ENCODE data around the gene ACTL7B.

Gene ACTL7B

GRCh38 chr9:108811944-108812343, 43.8 kb downstream of the ACTL7B start:
- peak; percentile 44; the same call in 1 of the 2 replicates for TF ChIP-seq EGR2 (tag by site-specific recombination; IDR thresholded peaks at IDR 0.05; ENCODE audit: low read depth)
- TF ChIP-seq ZNF394 (tag by site-specific recombination; IDR thresholded peaks at IDR 0.05; ENCODE audit: borderline replicate concordance), result no peak
- TF ChIP-seq ZNF398 (tag by site-specific recombination; IDR thresholded peaks at IDR 0.05), result 0 out of 2 replicates have a peak, but pooled peaks have one; percentile 16
- CTCF ChIA-PET, result interaction anchor here (0.6 kb wide), 1 partner anchor 1217 kb away, joined by 3 read pairs; no protein-coding TSS in a partner anchor
- Histone ChIP-seq H3K36me3 (ENCODE audit: control insufficient read depth in 2 of 2, insufficient read depth in 1 of 2, low read length in 2 of 2) (no peaks in the 10 kb centered on the region), H3K4me3 (ENCODE audit: low read depth, low read length) (no peak overlapping the region), H3K4me1 (ENCODE audit: control insufficient read depth, insufficient read depth, low read length) (no peaks in the 10 kb centered on the region), H3K9me3 (ENCODE audit: control insufficient read depth, insufficient read depth, low read depth, low read length) (no peaks in the 10 kb centered on the region), H3K27ac (ENCODE audit: extremely low read depth, low read depth, low read length) (no peak overlapping the region)
- POLR2A ChIA-PET, result interaction anchor here (0.7 kb wide), 1 partner anchor 45 kb away, joined by 3 read pairs; no protein-coding TSS in a partner anchor

GRCh38 chr9:108809269-108809668, 46.5 kb downstream of the ACTL7B start:
- ChIA-PET CTCF (interaction anchor here (0.6 to 1.9 kb wide), 5 partner anchors 9 to 861 kb away, joined by 3 to 6 read pairs (median 4); no protein-coding TSS in a partner anchor), POLR2A (no interaction called here)
- no peaks in the 10 kb centered on the region for H3K36me3 ChIP-seq (ENCODE audit: control insufficient read depth in 2 of 2, insufficient read depth in 1 of 2, low read length in 2 of 2)
- no peak overlapping the region for H3K27ac ChIP-seq (ENCODE audit: extremely low read depth, low read depth, low read length)
- TF ChIP-seq ZNF473 (tag by site-specific recombination; IDR thresholded peaks at IDR 0.05), result no peak
- no peak for TF ChIP-seq ZNF184 (tag by site-specific recombination; IDR thresholded peaks at IDR 0.05)
- TF ChIP-seq KLF9 (tag by site-specific recombination; IDR thresholded peaks at IDR 0.05; ENCODE audit: low read depth), result no peak
- TF ChIP-seq ZNF174 (tag by site-specific recombination; IDR thresholded peaks at IDR 0.05), result no peak
- no peak for TF ChIP-seq CTCF (tag by site-specific recombination; IDR thresholded peaks at IDR 0.05)
- no peak for TF ChIP-seq ZNF423 (tag by site-specific recombination; IDR thresholded peaks at IDR 0.05)
- no peak for TF ChIP-seq OVOL3 (tag by site-specific recombination; IDR thresholded peaks at IDR 0.05)
- TF ChIP-seq ZNF501 (tag by site-specific recombination; IDR thresholded peaks at IDR 0.05), result no peak
- no peak for TF ChIP-seq ZNF239 (tag by site-specific recombination; IDR thresholded peaks at IDR 0.05)
- TF ChIP-seq ZBTB6 (tag by site-specific recombination; IDR thresholded peaks at IDR 0.05), result no peak
- TF ChIP-seq SP7 (tag by site-specific recombination; IDR thresholded peaks at IDR 0.05), result no peak
- no peak for TF ChIP-seq INSM2 (tag by site-specific recombination; IDR thresholded peaks at IDR 0.05)
- TF ChIP-seq ZNF510 (tag by site-specific recombination; IDR thresholded peaks at IDR 0.05; ENCODE audit: insufficient replicate concordance), result no peak
- no peak for TF ChIP-seq ZNF416 (tag by site-specific recombination; IDR thresholded peaks at IDR 0.05)
- TF ChIP-seq ZNF138 (tag by site-specific recombination; IDR thresholded peaks at IDR 0.05; ENCODE audit: borderline replicate concordance), result no peak
- no peak for TF ChIP-seq ZBTB17 (tag by site-specific recombination; IDR thresholded peaks at IDR 0.05)
- TF ChIP-seq ZBTB20 (tag by site-specific recombination; IDR thresholded peaks at IDR 0.05), result no peak
- no peak for TF ChIP-seq KLF7 (tag by site-specific recombination; IDR thresholded peaks at IDR 0.05; ENCODE audit: borderline replicate concordance)
- TF ChIP-seq ZNF140 (tag by site-specific recombination; IDR thresholded peaks at IDR 0.05), result no peak
- no peak for TF ChIP-seq WT1 (tag by site-specific recombination; IDR thresholded peaks at IDR 0.05)
- no peaks in the 10 kb centered on the region for H3K4me1 ChIP-seq (ENCODE audit: control insufficient read depth, insufficient read depth, low read length)
- H3K4me3 ChIP-seq (ENCODE audit: low read depth, low read length), result no peak overlapping the region
- no peaks in the 10 kb centered on the region for H3K9me3 ChIP-seq (ENCODE audit: control insufficient read depth, insufficient read depth, low read depth, low read length)
